ENCODE results near the gene ATAD1. TPM values are rescaled to one million over a fixed set of nuclear protein-coding genes. Genes with fewer than 3 reads are reported as not detected.
A peak's percentile ranks its signal among the peaks of the same experiment; 100 is the strongest.
"Not testable (repeated sequence)": the region's sequence is repeated elsewhere in the genome, so short reads cannot be mapped to it uniquely, and the experiment has no call there.

ATAD1 gene
- total and polyA plus RNA-seq, 7 donors = 38.6 to 84.6 (median 58.5) TPM

GRCh38 chr10:87852089-87852488 lies 34.1 kb upstream of the ATAD1 start:
- intact Hi-C loops (cut with DNase I) = no loop called here
- peaks cover 3% of the 10 kb centered on the region for H3K4me1 ChIP-seq

GRCh38 chr10:87850742-87851205 lies 32.7 kb upstream of the ATAD1 start:
- WGBS, 3 donors = 12 to 19% (median 17%) methylated on average over 5 of the region's 5 CpGs
- peaks cover 3% of the 10 kb centered on the region for H3K4me1 ChIP-seq
- intact Hi-C loops (cut with DNase I) = loop anchor here in 1 of 2 donors (2.0 kb wide), 2 partner anchors 264 to 702 kb away; no protein-coding TSS in a partner anchor
- H3K27ac ChIP-seq = no peak overlapping the region
- no peak overlapping the region for H3K4me3 ChIP-seq
- ATAC-seq (peak; percentile 88 to 99 (median 94)), DNase-seq (peak; percentile 37 to 65)
- H3K36me3 ChIP-seq (ENCODE audit: insufficient read depth in 1 of 2, low read depth in 1 of 2) = no peaks in the 10 kb centered on the region
- no peaks in the 10 kb centered on the region for H3K27me3 ChIP-seq (ENCODE audit: insufficient read depth in 3 of 3, low read length in 2 of 3)
- TF ChIP-seq CTCF (IDR thresholded peaks at IDR 0.05) = peak; percentile 75
- H3K9me3 ChIP-seq = no peaks in the 10 kb centered on the region

More at GRCh38 chr10:87852089-87852488, 34.1 kb upstream of the ATAD1 start:
- H3K27ac ChIP-seq = no peak overlapping the region
- no peaks in the 10 kb centered on the region for H3K9me3 ChIP-seq
- ATAC-seq = no peak
- WGBS, 3 donors = 90 to 96% (median 93%) methylated on average over 1 of the region's 1 CpG
- no peak for TF ChIP-seq CTCF (IDR thresholded peaks at IDR 0.05)
- H3K27me3 ChIP-seq (ENCODE audit: insufficient read depth in 3 of 3, low read length in 2 of 3) = no peaks in the 10 kb centered on the region
- no peak for DNase-seq
- H3K36me3 ChIP-seq (ENCODE audit: insufficient read depth in 1 of 2, low read depth in 1 of 2) = no peaks in the 10 kb centered on the region
- H3K4me3 ChIP-seq = no peak overlapping the region

- intact Hi-C loops (cut with DNase I) = loop anchor here in 1 of 2 donors (5.0 kb wide), 1 partner anchor 708 kb away; no protein-coding TSS in a partner anchor
- peaks cover 3% of the 10 kb centered on the region for H3K4me1 ChIP-seq
- no peaks in the 10 kb centered on the region for H3K9me3 ChIP-seq
- H3K4me3 ChIP-seq = no peak overlapping the region
- no peak overlapping the region for H3K27ac ChIP-seq
- no peak for TF ChIP-seq CTCF (IDR thresholded peaks at IDR 0.05)
- H3K36me3 ChIP-seq (ENCODE audit: insufficient read depth in 1 of 2, low read depth in 1 of 2) = no peaks in the 10 kb centered on the region
- no peak for DNase-seq
- no peak for ATAC-seq
- no peaks in the 10 kb centered on the region for H3K27me3 ChIP-seq (ENCODE audit: insufficient read depth in 3 of 3, low read length in 2 of 3)
Observed at GRCh38 chr10:87849001-87849400, 31.0 kb upstream of the ATAD1 start.

GRCh38 chr10:87847550-87847949 lies 29.5 kb upstream of the ATAD1 start:
- Histone ChIP-seq H3K4me1 (peaks cover 3% of the 10 kb centered on the region), H3K27ac (no peak overlapping the region), H3K27me3 (ENCODE audit: insufficient read depth in 3 of 3, low read length in 2 of 3) (no peaks in the 10 kb centered on the region), H3K4me3 (no peak overlapping the region), H3K36me3 (ENCODE audit: insufficient read depth in 1 of 2, low read depth in 1 of 2) (no peaks in the 10 kb centered on the region), H3K9me3 (no peaks in the 10 kb centered on the region)
- no peak for ATAC-seq
- no peak for DNase-seq
- TF ChIP-seq CTCF (IDR thresholded peaks at IDR 0.05) = no peak
- intact Hi-C loops (cut with DNase I) = loop anchor here in 1 of 2 donors (5.0 kb wide), 1 partner anchor 710 kb away; no protein-coding TSS in a partner anchor

- not testable (repeated sequence) for H3K27ac ChIP-seq; H3K36me3 ChIP-seq (ENCODE audit: insufficient read depth in 1 of 2, low read depth in 1 of 2); ATAC-seq; H3K4me1 ChIP-seq; DNase-seq; H3K4me3 ChIP-seq; H3K9me3 ChIP-seq; H3K27me3 ChIP-seq (ENCODE audit: insufficient read depth in 3 of 3, low read length in 2 of 3)
- WGBS, 3 donors = 91 to 97% (median 95%) methylated on average over 8 of the region's 8 CpGs
- intact Hi-C loops (cut with DNase I) = loop anchor here in 1 of 2 donors (5.0 kb wide), 1 partner anchor 711 kb away; no protein-coding TSS in a partner anchor
Observed at GRCh38 chr10:87846711-87847110, 28.7 kb upstream of the ATAD1 start.

Data from psoas muscle (tissue), 8 donors.